Measurements from ENCODE around the gene RAPGEF5. TPM values are rescaled to one million over a fixed set of nuclear protein-coding genes. Genes with fewer than 3 reads are reported as not detected.

RAPGEF5 gene
- polyA plus RNA-seq, 1 donor (not counting 4 experiments of a cell fraction or from before 2014, with no cell fraction given): 2.1 TPM

GRCh38 chr7:22176791-22177412 lies 180.1 kb downstream of the RAPGEF5 start:
- Histone ChIP-seq H3K27me3 (ENCODE audit: control insufficient read depth, extremely low read depth, insufficient read depth, low read length) (no peaks in the 10 kb centered on the region), H2AFZ (ENCODE audit: control insufficient read depth, low read length) (no peak overlapping the region), H3K9me3 (ENCODE audit: control insufficient read depth, low read depth, low read length) (no peaks in the 10 kb centered on the region), H3K4me1 (ENCODE audit: control insufficient read depth, extremely low read depth, insufficient read depth, low read length) (peaks cover 20% of the 10 kb centered on the region), H4K20me1 (ENCODE audit: control insufficient read depth, extremely low read depth, insufficient read depth, low read length) (no peaks in the 10 kb centered on the region), H3K4me2 (ENCODE audit: control insufficient read depth, extremely low read depth, insufficient read depth, low read depth, low read length) (no peak overlapping the region), H3K9me1 (ENCODE audit: control insufficient read depth, extremely low read depth, insufficient read depth, low read length) (no peaks in the 10 kb centered on the region), H3K9ac (ENCODE audit: control insufficient read depth, extremely low read depth, insufficient read depth, low read length) (no peak overlapping the region), H3K79me2 (ENCODE audit: control insufficient read depth, insufficient read depth, low read length) (no peaks in the 10 kb centered on the region), H3K36me3 (ENCODE audit: control insufficient read depth in 2 of 2, extremely low read depth in 1 of 2, insufficient read depth in 2 of 2, low read length in 2 of 2) (no peaks in the 10 kb centered on the region), H3K27ac (ENCODE audit: control insufficient read depth, insufficient read depth, low read length) (no peak overlapping the region), H3K4me3 (ENCODE audit: control insufficient read depth in 2 of 3, extremely low read depth in 1 of 3, insufficient read depth in 2 of 3, low read depth in 1 of 3, low read length in 3 of 3) (no peak overlapping the region)
- FAIRE-seq (peak; percentile 63), DNase-seq (ENCODE audit: low read depth, low spot score) (no peak)
- dilution Hi-C loops (cut with MboI; ENCODE audit: extremely low pct_ligation_motif_present, low sequenced_read_pairs): no loop called here
- TF ChIP-seq EZH2 (IDR thresholded peaks at IDR 0.05; ENCODE audit: low read length) (no peak), CTCF (optimal IDR thresholded peaks at IDR 0.05 in 1 of 3, IDR thresholded peaks at IDR 0.05 in 1 of 3, conservative IDR thresholded peaks at IDR 0.05 in 1 of 3; ENCODE audit: extremely low read depth in 1 of 3, insufficient read depth in 2 of 3, low read length in 3 of 3) (no peak)

DNA sequence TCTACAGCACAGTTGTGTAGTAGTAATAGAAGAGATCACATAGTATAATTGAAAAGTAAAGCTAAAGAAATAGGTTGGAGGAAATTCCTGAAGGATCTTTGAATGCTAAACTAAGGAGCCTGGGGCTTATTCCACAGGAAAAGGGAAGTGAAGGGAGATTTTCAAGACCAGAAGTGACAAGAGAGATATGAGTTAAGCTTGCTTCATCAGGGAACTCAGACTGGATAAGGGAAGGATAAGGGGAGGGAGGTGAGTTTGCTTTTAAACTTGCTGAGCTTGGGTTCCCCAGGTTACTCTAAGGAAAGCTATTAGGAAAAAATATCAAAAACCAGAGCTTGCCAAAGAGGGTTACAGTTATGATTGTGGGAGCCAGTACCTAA lies 182.4 kb downstream of the RAPGEF5 start:
- Histone ChIP-seq H2AFZ (ENCODE audit: control insufficient read depth, low read length) (no peak overlapping the region), H3K9ac (ENCODE audit: control insufficient read depth, extremely low read depth, insufficient read depth, low read length) (no peak overlapping the region), H3K9me3 (ENCODE audit: control insufficient read depth, low read depth, low read length) (no peaks in the 10 kb centered on the region), H3K4me2 (ENCODE audit: control insufficient read depth, extremely low read depth, insufficient read depth, low read depth, low read length) (peak overlapping the region; percentile 46), H3K27me3 (ENCODE audit: control insufficient read depth, extremely low read depth, insufficient read depth, low read length) (no peaks in the 10 kb centered on the region), H4K20me1 (ENCODE audit: control insufficient read depth, extremely low read depth, insufficient read depth, low read length) (no peaks in the 10 kb centered on the region), H3K4me1 (ENCODE audit: control insufficient read depth, extremely low read depth, insufficient read depth, low read length) (peaks cover 20% of the 10 kb centered on the region), H3K9me1 (ENCODE audit: control insufficient read depth, extremely low read depth, insufficient read depth, low read length) (no peaks in the 10 kb centered on the region), H3K4me3 (ENCODE audit: control insufficient read depth in 2 of 3, extremely low read depth in 1 of 3, insufficient read depth in 2 of 3, low read depth in 1 of 3, low read length in 3 of 3) (no peak overlapping the region), H3K36me3 (ENCODE audit: control insufficient read depth in 2 of 2, extremely low read depth in 1 of 2, insufficient read depth in 2 of 2, low read length in 2 of 2) (no peaks in the 10 kb centered on the region), H3K27ac (ENCODE audit: control insufficient read depth, insufficient read depth, low read length) (peak overlapping the region; percentile 36), H3K79me2 (ENCODE audit: control insufficient read depth, insufficient read depth, low read length) (no peaks in the 10 kb centered on the region)
- FAIRE-seq: no peak
- TF ChIP-seq EZH2 (IDR thresholded peaks at IDR 0.05; ENCODE audit: low read length): no peak
- DNase-seq (ENCODE audit: low read depth, low spot score): no peak
- dilution Hi-C loops (cut with MboI; ENCODE audit: extremely low pct_ligation_motif_present, low sequenced_read_pairs): no loop called here

Measured in keratinocyte (primary cell).